Measurements from ENCODE around the gene UMOD.
"Not testable (repeated sequence)": the region's sequence is repeated elsewhere in the genome, so short reads cannot be mapped to it uniquely, and the experiment has no call there.

Gene UMOD

GRCh38 chr16:20320592-20320991 lies 31.9 kb downstream of the UMOD start:
- DNase-seq: no peak

- DNase-seq: no peak
These were observed 32.3 kb downstream of the UMOD start for GRCh38 chr16:20320178-20320577.

GRCh38 chr16:20319406-20319805 lies 33.1 kb downstream of the UMOD start:
- DNase-seq: no peak

- no peak for DNase-seq
These were observed 34.1 kb downstream of the UMOD start for GRCh38 chr16:20318437-20318836.

GRCh38 chr16:20318006-20318405 lies 34.5 kb downstream of the UMOD start:
- DNase-seq: no peak

- DNase-seq: no peak
These were observed 35.4 kb downstream of the UMOD start for GRCh38 chr16:20317117-20317516.

- DNase-seq: no peak
These were observed 35.8 kb downstream of the UMOD start for GRCh38 chr16:20316715-20317114.

GRCh38 chr16:20315764-20316163 lies 36.8 kb downstream of the UMOD start:
- no peak for DNase-seq

GRCh38 chr16:20314575-20314974 lies 37.9 kb downstream of the UMOD start:
- no peak for DNase-seq

- DNase-seq: no peak
These were observed 38.8 kb downstream of the UMOD start for GRCh38 chr16:20313741-20314140.

- not testable (repeated sequence) for DNase-seq
These were observed 39.9 kb downstream of the UMOD start for GRCh38 chr16:20312536-20313095.

- no peak for DNase-seq
These were observed 41.0 kb downstream of the UMOD start for GRCh38 chr16:20311548-20311947.

- no peak for DNase-seq
These were observed 41.8 kb downstream of the UMOD start for GRCh38 chr16:20310421-20311395.

- DNase-seq: no peak
These were observed 42.7 kb downstream of the UMOD start for GRCh38 chr16:20309786-20310185.

GRCh38 chr16:20308801-20309590 lies 43.5 kb downstream of the UMOD start:
- no peak for DNase-seq

GRCh38 chr16:20308266-20308665 lies 44.2 kb downstream of the UMOD start:
- DNase-seq: no peak

- DNase-seq: no peak
These were observed 44.7 kb downstream of the UMOD start for GRCh38 chr16:20307791-20308190.

- no peak for DNase-seq
These were observed 45.3 kb downstream of the UMOD start for GRCh38 chr16:20307240-20307671.

- no peak for DNase-seq
These were observed 46.1 kb downstream of the UMOD start for GRCh38 chr16:20306401-20306800.

GRCh38 chr16:20303012-20303411 lies 49.5 kb downstream of the UMOD start:
- DNase-seq: no peak

- DNase-seq: no peak
These were observed 50.1 kb downstream of the UMOD start for GRCh38 chr16:20302389-20302788.

GRCh38 chr16:20301840-20302239 lies 50.7 kb downstream of the UMOD start:
- no peak for DNase-seq

GRCh38 chr16:20300312-20301097 lies 52.0 kb downstream of the UMOD start:
- peak; percentile 65 for DNase-seq
